K562 (cell line): Measurements from ENCODE around the gene OR8K5. TPM values are rescaled to one million over a fixed set of nuclear protein-coding genes. Genes with fewer than 3 reads are reported as not detected.

Source experiments
- ATF4 ChIP-seq: fragments of 450-650 bp; formaldehyde crosslinking; IDR thresholded peaks from 2 replicates; pipeline ENCODE4 v1.4.0; 2022; ENCODE audit warnings: mild to moderate bottlenecking, moderate library complexity
- CHD7 ChIP-seq: fragments of 200-600 bp; sonication (generic); IDR thresholded peaks from one replicate; pipeline ENCODE4 v1.6.1; 2012; ENCODE audit warnings: mild to moderate bottlenecking, low read depth, low read length, inconsistent platforms
- HMGN3 ChIP-seq: IDR thresholded peaks from 2 replicates; pipeline ENCODE4 v1.6.1; 2011; ENCODE audit warnings: borderline replicate concordance, low read depth, mild to moderate bottlenecking, mixed read lengths, low read length; ENCODE audit not compliant: insufficient read length; ENCODE audit errors: extremely low read depth
- PYGO2 ChIP-seq: fragments of 450-650 bp; IDR thresholded peaks from 2 replicates; pipeline ENCODE4 v1.6.1; 2016; ENCODE audit warnings: mild to moderate bottlenecking, missing genetic modification characterization, moderate library complexity, missing compliant biosample characterization
- SMAD4 ChIP-seq: fragments of 250-450 bp; sonication (Bioruptor Pico); conservative IDR thresholded peaks from 2 replicates; pipeline ENCODE4 v1.8.0; 2021; ENCODE audit warnings: inconsistent platforms, mild to moderate bottlenecking, moderate library complexity
- TCF7L2 ChIP-seq: fragments of 150-350 bp; IDR thresholded peaks from 2 replicates; pipeline ENCODE4 v1.6.1; 2016; ENCODE audit warnings: low read depth, mild to moderate bottlenecking, low read length, moderate library complexity
- TFAM ChIP-seq: fragments of 250-450 bp; sonication (Bioruptor Pico); conservative IDR thresholded peaks from 2 replicates; pipeline ENCODE4 v1.5.0; 2021; ENCODE audit warnings: mild to moderate bottlenecking, moderate library complexity
- THAP12 ChIP-seq: fragments of 250-450 bp; sonication (Bioruptor Pico); IDR thresholded peaks from 2 replicates; pipeline ENCODE4 v1.9.0; 2021; ENCODE audit warnings: mild to moderate bottlenecking, inconsistent platforms
- ZMIZ1 ChIP-seq, 2 experiments: fragments of 150-350 bp in 1 of 2; IDR thresholded peaks; 2 replicates each; pipeline ENCODE4 v1.6.1; 2012 to 2016; ENCODE audit warnings: low read depth in 2 of 2, low read length in 2 of 2, mild to moderate bottlenecking in 1 of 2, moderate library complexity in 1 of 2
- polyA plus RNA-seq, 8 experiments: library from polyadenylated mRNA; depleted of rRNA in 4 of 8; stranded (reverse) in 5 of 8; unstranded in 3 of 8; fragments of >200 nt; fragmentation: Nextera tagmentation in 2 of 8; fragmentation: Illumina TruSeq in 1 of 8; extraction: Ambion mirVana in 2 of 8; extraction: Trizol in 1 of 8; gene quantifications; 2 replicates each; pipeline versions ENCODE4 v1.2.1 to v1.2.3, GENCODE V29; 2011 to 2014; ENCODE audit warnings: inconsistent platforms in 1 of 8, missing spikeins in 1 of 8
- total RNA-seq, 7 experiments: library from RNA; depleted of rRNA in 6 of 7; stranded (reverse); fragments of >200 nt in 6 of 7; fragmentation: Illumina TruSeq in 2 of 7; extraction: Trizol in 2 of 7; gene quantifications; 2 replicates each; pipeline versions ENCODE4 v1.2.1 to v1.2.3, GENCODE V29; 2011 to 2021; ENCODE audit warnings: low replicate concordance in 1 of 7

OR8K5 gene
- total and polyA plus RNA-seq, 9 of the 15 experiments (the other 6 are each of a cell fraction or from before 2014, with no cell fraction given): not detected

GRCh38 chr11:56122073-56122472, 38.0 kb downstream of the OR8K5 start, which contains the start of gene OR8H3 (continued):
- TF ChIP-seq ZMIZ1 (IDR thresholded peaks at IDR 0.05; ENCODE audit: low read depth in 2 of 2, low read length in 2 of 2): no peak
- TF ChIP-seq TCF7L2: no peak
- no peak for TF ChIP-seq HMGN3
- TF ChIP-seq SMAD4 (CRISPR knock-in tag): no peak
- TF ChIP-seq CHD7: no peak
- TF ChIP-seq THAP12: no peak
- TF ChIP-seq ATF4 (CRISPR knock-in tag): no peak
- no peak for TF ChIP-seq TFAM
- no peak for TF ChIP-seq PYGO2 (tag)
